ENCODE data around the gene DEFB116.
"Not testable (repeated sequence)": the region's sequence is repeated elsewhere in the genome, so short reads cannot be mapped to it uniquely, and the experiment has no call there.

DEFB116 gene, protein sequence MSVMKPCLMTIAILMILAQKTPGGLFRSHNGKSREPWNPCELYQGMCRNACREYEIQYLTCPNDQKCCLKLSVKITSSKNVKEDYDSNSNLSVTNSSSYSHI

DNA sequence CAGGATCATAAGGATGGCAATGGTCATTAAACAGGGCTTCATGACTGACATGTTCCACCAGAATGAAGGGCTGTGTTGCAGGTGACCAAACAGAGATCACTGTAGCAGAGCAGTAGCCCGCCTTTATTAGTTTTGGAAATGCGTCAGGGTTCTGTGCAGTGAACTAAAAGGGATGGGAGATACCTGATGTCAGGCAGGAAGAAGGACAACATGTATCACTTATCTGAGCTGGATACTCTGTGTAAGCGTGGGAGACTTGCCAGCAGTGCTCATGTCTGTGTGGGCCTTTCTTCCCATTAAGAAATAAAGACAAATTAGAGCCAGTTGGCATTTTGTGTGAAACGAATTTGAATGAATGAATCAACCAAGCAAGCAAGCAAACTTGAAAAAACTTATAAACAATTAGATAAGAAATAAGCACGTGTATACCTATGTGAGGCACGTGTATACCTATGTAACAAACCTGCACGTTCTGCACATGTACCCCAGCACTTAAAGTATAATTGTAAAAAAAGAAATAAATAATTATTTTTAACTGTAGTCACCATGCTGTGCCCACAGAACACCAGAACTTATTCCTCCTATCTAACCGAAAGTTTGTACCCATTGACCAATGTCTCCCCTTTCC, at the start of gene DEFB116:
TSS of gene DEFB116 (minus strand) at position 51 of the 628 bp plus-strand sequence. CDS start at position 51, 0 bp downstream.
- DNase-seq (ENCODE audit: low spot score), result no peak

DNA sequence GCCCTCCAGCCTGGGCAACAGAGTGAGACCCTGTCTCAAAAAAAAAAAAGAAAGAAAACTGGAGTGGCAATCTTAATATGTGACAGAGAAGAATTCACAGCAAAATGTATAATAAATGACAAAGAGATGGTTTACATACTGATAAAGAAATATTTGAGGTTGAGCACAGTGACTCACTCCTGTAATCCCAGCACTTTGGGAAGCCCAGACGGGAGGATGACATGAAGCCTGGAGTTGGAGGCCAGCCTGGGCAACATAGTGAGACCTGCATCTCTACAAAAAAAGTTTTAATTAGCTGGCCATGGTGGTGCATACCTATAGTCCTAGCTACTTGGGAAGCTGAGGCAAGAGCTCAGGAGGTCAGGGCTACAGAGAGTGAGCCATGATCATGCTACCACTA, 47.6 kb upstream of the DEFB116 start:
- DNase-seq (ENCODE audit: low spot score), result no peak

DNA sequence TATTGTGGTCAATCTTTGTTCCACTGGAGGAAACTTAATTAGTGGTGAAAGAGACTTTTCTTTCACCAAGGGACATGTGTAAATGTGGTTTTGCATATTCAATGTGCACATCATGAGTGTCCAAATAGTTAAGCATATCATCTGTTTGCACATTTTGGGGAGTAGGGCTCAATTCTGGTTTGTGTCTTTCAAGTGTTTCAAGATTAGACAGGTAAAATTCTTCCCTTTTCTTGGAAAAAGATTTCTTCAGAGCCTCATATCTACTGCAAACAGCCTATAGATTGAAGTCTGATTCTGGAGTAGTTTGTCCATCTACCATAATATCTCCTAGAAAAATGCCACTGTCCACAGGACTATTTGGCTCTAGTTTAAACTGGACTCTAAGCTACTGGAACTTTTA, 33.1 kb upstream of the DEFB116 start:
- DNase-seq (ENCODE audit: low spot score), result no peak

DNA sequence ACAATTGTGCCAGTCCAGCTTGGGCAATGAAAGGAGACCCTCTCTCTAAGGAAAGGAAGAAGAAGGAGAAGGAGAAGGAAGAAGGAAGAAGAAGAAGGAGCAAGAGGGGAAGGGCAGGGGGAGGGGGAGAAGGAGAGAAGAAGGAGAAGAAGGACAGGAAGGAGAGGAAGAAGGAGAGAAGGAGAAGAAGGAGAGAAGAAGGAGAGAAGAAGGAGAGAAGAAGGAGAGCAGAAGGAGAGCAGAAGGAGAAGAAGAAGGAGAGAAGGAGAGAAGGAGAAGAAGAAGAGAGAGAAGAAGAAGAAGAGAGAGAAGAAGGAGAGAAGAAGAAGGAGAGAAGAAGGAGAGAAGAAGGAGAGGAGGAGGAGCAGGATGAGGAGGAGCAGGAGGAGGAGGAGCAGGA, 22.5 kb upstream of the DEFB116 start:
- no peak for DNase-seq (ENCODE audit: low spot score)

DNA sequence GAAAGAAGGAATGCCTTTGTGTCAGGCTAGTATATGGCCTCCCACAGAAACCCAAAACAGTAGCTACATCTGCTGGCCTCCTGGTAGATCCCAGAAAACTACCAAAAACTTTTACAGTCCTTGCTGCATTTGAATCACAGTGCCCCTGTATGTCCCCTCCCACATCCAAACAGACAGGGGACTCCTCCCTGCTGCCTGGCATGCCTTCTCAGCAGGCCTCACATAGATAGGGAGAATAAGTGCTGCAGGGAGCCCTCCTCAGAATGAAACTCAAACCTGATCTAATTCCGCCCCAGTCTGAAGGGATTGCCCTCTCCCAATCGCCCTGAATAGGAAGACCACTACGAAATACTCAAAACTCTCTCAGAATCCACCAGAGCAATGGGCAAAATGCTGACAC, 14.1 kb upstream of the DEFB116 start:
- no peak for DNase-seq (ENCODE audit: low spot score)

DNA sequence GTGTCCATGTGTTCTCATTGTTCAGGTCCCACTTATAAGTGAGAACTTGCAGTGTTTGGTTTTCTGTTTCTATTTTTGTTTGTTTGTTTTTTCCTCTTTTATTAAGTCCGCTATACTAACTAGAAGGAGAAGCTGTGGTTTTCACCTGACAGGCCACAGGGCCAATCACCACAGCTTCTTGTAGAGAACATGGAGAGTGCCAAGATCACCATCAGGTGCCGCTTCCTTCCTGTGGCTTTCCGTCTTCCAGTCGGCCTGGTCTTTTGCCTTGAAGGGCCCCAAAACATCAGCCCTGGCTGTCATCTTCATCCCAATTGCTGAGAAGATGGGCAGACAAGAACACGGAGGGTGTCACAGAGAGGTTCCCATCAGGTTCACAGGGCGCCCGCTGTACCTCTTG, 23.4 kb downstream of the DEFB116 start:
- DNase-seq (ENCODE audit: low spot score), result not testable (repeated sequence)

DNA sequence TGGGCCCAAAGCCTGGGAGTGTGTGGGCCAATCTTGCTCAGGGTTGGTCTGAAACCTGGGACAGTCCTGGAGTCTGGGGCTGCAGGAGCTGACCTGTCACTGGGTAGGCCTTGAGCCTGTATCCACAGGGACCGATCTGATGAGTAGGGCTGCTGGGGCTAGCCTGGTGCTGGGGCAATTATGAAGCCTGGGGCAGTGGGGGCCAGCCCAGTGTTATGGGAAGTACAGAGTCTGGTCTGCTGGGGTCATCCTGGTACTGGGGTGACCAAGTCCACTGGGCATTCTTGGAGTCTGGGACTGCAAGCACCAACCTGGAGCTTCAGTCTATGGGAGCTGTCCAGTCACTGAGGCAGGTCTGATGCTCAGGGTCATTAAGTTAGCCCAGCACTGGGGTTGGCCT, 30.2 kb downstream of the DEFB116 start:
- no peak for DNase-seq (ENCODE audit: low spot score)

DNA sequence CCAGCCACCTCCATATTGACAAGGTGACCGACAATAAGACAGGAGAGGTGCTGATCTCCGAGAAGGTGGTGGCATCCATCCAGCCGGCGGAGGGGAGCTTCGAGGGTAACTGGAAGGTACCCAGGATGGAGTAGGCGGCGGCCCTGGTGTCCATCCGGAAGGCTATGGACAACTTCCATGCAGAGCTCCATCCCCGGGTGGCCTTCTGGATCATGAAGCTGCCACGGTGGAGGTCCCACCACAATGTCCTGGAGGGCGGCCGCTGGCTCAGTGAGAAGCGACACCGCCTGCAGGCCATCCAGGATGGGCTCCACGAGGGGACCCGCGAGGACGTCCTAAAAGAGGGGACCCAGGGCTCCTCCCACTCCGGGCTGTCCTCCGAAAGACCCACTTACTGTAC, 33.9 kb downstream of the DEFB116 start:
- no peak for DNase-seq (ENCODE audit: low spot score)

DNA sequence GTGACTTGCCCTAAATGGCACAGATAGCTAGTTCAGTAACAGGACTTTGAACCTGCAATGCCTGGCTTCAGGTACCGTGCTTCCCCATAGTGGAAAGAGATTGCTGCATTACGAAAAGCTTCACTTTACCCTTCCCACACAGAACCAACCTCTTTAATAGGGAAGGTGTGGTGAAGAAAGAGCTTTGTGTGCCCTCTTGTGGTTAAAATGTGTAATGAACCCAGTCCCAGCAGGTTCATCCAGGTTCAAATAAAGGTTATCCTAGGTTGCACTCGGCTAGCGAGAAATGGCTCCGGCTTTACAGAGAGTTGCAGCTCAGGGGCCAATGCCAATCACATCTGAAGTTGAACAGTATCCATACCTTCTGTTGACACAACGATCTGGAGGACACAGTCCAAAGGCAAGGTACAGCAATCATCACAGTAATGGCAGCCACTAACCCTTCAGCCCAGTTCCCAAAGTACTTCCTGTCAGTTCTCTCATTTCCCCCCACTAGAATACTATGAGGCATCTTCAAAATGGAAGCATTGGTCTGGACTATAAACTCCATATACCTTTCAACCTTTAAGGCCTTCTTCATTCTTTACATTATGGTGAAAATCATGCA, 48.0 kb downstream of the DEFB116 start:
- DNase-seq (ENCODE audit: low spot score), result peak; percentile 38

DNA sequence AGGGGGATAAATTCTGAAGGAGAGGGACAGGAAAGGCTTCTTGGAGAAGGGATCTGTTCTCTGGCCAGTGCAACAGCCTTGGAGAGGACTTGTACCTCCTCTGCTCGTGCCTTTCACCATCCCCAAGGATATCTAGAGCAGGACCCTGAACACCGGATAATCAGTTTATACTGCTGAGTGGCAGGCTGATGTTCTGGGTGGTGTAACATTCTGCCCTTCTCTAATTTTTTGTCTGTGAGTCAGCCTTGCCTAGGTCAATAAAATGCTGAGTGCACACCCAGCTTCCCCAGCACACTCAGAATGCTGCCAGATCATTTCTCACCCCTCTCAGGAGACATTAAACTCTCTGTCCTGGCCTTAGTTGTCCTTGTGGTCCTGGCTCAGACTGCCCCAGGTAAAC, 51.0 kb downstream of the DEFB116 start, which contains the start of gene DEFB115:
TSS of gene DEFB115 (plus strand) at position 301 of the 400 bp plus-strand sequence. CDS start at position 301, 0 bp downstream.
- DNase-seq (ENCODE audit: low spot score), result no peak

DNA sequence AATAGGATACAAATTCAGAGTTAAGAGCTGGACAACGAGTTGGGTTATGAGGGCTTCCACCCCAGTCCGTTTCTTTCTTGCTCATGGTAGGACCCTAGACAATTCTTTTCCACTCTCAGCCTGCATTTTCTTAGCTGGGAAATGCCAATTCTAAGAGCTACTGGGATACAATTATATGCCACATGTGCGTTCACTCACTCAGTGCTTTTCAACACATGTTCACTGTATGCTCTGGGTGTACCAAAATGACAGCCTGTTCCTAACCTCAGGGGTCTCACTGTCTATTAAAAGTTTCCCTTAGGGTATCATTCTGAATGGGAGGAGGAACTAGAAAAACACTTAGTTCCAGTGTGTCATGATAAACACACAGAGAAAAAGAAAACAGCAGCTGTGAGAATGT, 51.4 kb downstream of the DEFB116 start:
- DNase-seq (ENCODE audit: low spot score), result no peak

Measured in HuH-7.5 (cell line).